ENCODE results near the gene JHY.

JHY gene

DNA sequence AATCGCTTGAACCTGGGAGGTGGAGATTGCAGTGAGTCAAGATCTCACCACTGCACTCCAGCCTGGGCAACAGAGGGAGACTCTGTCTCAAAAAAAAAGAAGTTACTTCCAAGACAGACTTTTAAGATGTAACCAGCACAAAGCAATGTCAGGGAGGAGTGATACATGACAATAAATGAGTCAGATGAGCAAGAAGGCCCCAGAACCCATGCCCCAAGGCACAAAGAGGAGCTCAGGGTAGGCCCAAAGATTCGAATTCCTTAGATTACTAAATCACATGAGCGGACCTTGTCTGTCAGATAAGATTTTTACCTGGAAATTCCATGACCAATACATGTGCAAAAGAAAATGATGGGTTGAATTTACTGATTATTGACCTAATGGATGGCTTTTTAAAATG lies 10.5 kb upstream of the JHY start:
- DNase-seq, result no peak

DNA sequence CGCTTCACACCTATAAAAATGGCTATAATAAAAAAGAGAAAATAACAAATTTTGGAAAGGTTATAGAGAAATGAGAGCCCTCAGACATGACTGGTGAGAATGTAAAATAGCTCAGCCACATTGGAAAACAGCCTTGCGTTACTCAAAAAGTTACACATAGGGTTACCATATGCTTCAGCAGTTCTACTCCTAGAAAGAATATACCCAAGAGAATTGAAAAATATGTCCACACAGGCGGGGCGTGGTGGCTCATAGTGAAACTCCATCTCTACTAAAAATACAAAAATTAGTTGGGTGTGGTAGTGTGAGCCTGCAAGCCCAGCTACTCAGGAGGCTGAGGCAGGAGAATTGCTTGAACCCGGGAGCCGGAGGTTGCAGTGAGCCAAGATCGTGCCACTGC lies 7.6 kb upstream of the JHY start:
- DNase-seq, result no peak

DNA sequence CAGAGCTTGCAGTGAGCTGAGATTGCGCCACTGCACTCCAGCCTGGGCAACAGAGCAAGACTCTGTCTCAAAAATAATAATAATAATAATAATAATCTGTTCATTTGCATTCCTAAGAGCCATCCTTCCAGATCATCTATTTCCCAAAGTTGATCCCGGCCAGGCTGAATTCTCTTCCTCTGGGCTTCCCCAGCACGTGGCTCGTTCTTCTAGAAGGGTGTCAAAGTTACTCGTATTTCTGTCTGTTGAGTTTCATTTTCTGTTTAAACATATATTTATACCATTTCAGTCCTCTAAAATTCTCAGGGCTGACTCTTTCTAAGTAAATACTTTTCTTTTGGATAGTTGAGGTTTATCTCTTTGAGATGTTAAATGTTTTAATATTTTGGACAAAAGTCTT lies 4.8 kb upstream of the JHY start:
- no peak for DNase-seq

DNA sequence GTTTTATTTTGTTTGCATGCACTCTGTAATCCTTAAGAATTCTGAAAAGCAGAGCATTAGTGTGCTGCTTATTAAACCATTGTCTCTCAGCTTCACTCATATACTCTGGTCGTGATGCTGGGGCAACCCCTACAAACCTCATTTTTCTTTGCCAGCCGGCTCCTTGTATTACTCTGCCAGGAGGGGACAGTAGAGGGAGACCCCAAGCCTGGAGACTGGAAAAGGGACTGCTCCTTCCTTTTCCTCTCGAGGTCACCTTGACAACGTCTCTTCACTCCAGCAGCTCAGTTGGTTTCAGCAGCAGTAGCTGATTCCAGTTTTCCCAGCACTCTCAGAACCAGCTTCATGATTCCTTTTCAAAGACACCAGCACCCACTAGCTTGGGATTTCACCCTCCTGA lies 2.8 kb upstream of the JHY start:
- DNase-seq, result no peak

DNA sequence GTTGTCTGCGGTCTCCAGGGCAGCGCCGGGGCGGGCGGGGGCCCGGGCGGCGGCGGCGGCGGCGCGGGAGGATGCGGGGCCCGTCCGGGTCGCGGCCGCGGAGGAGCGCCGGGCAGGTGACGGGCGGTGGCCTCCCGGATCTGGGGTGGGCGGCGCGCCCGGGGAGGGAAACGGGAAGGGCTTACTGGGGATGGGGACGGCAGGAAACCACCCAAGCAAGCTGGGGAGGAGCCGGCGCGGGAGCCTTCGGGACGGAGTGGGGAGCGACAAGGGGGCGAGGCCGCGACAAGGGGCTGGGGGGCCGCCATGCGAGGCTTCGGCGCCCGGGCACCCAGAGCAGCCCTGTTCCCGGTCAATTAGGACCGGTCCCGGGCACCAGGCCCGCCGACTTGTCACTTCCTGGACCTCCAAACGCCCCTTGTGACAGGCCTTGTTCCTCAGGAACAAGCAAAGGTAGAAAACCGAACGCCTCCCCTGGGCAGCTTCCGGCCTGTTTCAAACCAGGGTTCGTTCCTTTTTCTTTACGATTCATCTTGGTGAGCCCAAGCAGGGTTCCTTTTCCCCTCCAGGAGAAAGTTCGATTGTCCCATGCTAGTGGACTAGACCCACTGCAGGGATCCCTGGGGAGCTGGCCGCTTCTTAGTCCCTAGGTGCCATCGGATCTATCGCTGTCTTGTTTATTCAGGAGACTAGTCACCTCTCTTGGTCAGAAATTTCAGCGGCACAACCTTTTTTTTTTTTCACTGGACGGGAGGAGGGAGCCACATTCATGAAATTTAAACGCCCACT lies 492 bp downstream of the JHY start:
- DNase-seq, result peak; percentile 48

DNA sequence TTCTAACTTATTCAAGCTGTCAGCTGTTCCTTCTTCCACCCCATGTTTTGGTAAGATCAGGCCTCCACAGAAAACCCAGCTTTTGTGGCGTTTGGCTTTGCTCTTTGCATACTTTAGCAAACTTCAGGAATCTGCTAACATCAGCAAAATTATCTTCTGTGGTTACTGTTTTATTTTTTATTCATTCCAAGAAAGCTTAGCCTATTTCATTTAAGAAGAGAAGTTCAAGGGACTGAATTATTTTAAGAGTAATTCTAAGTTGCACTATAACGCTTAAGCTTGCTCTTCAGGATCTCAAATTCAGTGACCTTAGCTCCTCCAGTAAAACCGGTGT lies 1.1 kb downstream of the JHY start:
- DNase-seq, result no peak

DNA sequence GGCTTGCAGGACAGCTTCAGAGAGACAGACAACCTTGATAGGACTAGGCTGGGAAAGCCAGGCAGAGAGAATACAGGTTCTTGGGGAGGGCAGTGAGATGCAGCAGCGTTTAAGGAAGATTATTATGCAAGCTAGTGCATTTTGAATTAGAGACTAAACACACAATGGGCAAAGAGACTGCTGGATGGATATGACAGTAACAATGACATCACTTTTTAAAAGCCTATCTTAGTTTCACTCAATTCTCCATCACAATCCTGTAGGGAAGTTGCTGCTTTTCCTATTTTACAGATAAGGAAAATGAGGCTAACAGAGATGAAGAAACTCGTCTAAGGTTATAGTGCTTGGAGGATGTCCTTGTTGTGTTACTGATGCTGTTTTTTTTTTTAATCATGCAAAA lies 5.6 kb downstream of the JHY start:
- no peak for DNase-seq

DNA sequence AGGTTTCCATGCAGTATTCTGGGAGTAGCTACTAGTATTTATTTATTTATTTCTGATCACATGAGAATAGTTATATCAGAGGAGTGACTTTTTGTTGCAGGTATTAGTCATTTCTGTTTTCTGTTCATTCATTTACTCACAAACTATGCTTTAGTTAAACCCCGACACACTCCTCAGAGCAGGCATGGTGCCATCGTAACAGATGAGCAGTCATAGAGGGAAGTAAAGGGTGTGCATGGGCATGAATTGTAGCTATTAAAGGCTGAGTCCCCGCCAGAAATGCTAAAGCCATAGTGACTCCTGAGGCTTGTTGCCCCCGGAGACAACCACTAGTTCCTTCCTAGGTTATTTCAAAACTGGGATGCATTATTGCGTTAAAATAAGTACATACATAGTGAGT lies 10.6 kb downstream of the JHY start:
- DNase-seq, result no peak

DNA sequence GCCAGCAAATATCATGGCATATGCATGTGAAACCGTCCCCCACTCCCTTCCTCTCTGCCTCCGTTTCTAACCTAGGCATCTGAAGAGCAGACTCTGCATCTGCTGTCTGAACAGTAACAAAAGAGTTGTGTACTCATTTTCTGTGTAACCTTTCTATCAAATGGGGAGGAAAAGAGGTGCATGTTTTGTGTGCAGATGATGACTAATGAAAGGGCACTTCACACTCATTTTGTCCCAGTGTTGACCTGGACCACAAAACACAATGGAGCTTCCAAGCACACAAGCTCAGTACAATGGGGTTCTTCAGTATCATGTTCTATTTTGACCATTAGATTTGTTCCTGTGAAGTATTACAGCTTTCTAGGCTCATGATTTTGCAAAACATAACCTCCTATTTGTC lies 13.0 kb downstream of the JHY start:
- no peak for DNase-seq

DNA sequence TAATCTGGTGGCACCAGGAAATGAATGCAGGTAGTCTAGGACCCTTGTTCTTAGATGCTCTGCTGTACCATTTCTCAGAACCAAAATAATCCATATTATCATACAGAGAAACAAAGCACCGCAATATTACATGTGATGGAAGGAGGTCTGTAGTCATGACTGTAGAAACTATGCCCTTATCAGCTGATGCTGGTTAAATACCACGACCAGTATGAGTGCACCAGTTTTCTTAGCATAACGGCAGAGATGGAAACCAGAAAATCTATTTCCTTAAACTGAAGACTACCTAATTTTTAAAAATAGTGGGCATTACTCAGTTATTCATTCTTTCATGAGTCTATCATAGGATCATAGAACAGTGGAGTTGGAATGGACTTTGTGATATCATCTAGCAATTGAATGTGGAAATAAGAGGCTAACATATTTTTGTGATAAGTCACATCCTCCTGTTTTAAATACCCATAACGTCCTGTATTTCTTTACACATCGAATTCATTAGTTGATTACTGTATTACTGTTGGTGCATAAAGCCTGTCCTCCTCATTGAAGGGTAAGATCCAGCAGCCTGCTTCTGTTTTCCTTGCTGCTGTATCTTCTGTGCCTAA lies 15.1 kb downstream of the JHY start:
- DNase-seq, result no peak

DNA sequence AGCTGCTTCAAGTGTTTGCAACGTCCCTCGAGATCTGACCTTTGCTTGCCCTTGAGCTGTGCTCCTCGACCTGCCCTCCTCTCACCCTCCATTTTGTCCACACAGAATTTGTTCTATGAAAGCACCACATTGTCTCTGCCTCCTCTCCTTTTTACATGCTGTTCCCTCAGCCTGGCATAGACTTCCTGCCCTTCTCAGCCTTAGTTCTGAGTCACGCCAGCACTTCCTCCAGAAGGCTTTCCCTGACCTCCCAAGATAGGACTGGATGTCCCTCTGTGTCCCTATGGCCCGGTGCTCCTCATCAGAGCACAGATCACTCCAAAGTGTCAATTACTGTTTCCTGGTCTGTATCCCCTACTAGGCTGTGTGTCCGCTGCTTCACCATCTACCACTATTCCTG lies 16.2 kb downstream of the JHY start:
- DNase-seq, result no peak

DNA sequence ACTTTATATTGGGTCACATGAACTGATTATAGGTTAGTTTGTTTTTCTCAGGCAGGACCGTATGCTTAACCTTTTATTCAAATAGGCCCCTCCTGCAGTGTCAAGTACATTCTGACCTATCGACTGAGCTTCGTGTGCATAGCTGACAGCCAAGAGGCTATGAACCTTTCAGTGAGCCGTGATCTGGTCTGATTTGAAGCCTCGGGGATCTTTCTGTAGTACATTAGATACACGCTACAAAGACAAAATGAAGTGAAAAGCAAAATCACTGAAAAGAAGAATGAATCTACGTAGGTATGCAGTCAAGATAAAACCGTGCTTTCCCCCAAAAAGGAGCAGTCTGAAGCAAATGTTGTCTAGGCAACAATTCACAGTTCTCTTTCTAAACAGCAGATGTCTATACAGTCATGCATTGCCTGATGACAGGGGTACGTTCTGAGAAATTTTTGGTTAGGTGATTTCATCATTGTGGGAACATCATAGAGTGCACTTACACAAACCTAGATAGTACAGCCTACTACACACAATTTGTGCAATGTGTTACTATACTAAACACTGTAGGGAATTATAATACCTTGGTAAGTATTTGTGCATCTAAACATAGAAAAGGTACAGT lies 18.1 kb downstream of the JHY start:
- DNase-seq, result no peak

DNA sequence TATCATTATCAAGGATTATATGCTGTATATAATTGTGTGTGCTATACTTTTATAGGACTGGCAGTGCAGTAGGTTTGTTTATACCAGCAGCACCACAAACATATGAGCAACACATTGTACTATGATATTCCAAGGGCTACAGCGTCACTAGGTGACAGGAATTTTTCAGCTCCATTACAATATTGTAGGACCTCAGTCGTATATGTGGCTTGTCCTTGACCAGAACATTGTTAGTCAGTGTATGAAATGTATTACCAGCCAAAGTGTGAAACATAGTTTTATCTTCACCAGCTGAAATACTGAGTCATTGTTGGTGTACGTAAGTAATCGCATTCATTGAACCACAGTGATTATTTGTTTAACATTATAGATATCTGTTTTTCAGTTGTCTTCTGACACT lies 20.4 kb downstream of the JHY start:
- no peak for DNase-seq

DNA sequence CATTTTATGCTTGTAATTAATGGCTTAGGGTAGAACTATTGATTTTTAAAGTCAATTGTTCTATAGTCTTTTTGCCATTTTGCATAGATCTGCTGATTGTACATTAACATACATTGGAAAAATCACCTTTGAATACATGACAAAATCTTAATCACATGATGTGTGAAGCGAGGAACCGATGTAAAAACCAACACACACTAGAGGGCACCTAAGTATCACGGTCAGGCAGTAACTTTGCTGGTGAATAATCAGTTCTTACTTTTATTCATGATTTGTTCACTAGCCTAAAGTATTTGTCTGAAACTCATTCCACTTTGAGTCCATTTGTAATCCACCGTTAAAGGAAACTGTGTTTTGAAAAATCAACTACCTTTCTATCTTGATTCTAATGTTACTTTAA lies 28.2 kb downstream of the JHY start:
- no peak for DNase-seq

DNA sequence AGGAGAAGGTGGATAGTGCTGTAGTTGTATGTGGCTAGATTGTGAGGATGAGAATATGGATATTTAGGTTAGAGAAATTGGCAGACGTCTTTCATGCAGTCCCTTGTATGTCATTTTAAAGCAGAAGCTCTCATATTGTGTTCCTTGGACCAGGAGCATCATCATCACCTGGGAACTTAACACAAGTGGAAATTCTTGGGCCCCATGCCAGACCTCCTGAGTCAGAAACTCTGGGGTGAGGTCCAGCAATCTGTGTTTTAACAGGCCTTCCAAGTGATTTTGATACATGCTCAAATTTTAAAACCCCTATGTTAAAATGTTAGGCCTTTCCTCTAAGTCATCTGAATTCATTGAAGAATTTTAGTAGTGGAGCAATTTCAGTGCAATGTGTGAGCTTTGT lies 34.8 kb downstream of the JHY start:
- DNase-seq, result no peak

DNA sequence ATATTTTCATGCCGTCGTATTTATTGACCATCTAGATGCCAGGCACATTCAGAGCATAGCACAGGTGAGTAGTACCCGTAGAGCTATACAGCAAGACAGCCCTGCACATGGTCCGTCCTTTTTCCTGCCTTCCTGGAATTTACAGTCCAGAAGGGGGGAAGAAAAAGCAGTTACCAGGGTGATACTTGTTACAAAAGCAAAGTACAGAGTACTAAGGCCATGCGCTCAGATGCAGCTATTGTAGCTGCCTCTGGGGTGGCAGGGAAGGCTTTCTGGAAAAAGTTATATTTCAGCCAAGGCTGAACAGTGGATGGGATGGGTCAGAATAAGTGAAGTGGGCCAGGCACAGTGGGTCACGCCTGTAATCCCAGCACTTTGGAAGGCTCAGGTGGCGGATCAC lies 36.2 kb downstream of the JHY start:
- DNase-seq, result no peak

DNA sequence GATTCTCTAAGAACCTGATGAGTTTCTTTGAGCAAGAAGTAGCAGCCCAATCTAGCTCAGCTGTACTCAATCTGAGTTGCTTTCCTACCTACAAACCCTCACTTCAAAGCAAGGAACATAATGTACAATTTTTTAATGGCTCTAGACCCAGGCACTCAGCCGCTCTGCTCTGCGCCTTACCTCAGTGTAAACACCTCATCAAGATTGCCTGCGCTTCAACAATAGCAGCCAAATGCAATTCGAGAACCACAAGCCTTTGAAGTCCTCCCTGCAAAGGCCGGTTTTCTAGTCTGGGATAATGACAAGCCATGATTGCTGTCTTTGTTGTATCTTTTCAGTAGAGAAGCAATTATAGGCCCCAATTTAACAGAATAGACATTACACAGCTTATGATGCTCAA lies 38.0 kb downstream of the JHY start:
- no peak for DNase-seq

DNA sequence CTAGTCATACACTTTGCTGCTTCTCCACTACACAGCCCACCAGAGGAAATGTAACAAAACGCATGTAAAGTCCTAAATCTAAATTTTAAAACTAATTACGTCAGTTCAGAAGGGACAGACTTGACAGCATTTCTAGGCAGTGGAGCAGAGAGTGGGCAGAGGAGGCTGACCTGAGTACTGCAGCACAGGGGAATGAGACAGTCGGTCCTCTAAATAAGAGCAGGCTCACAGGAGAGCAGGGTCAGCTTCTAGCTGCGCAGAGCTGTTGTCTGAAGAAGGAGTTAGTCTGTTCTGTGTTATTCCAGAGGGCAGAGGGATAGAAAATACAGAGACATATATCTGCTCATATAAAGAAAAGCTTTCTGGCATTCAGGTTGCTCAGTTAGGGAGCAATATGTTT lies 40.3 kb downstream of the JHY start:
- DNase-seq, result no peak

DNA sequence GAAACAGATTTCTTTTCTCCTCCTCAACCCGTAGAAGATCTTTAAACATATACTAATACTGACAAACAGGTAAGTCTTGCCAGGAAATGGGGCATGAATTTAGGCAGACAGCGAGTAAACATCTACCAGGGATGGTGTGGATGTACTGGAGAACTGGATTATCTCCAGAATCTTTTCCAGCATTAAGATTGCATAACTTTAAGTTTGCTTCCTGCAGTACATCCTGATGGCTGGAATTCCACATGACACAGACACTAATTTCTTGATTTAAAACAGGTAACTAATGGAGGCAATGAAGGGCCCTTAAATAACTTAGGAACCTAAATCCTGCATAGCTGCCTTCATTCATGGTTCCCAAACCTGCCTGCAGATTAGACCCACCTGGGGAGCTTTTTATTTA lies 40.7 kb downstream of the JHY start:
- no peak for DNase-seq

DNA sequence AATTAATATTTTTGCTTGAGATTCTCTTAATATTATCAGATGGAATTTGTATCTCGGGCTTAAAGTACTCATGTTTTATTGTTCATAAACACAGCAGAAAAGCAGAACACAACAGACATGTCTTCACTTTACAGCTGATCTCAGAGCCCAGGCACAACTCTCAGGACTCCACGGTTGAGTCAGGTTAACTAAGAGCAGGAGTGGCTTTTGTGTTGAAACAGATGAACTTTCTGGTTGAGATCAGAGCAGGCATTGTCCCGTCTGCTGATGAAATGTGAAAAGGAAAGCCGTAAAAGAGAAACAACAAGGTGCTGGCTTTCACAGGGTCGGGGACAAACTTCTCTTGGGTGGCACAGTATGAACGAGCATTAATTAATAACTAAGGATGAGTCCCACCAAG lies 49.0 kb downstream of the JHY start:
- no peak for DNase-seq

DNA sequence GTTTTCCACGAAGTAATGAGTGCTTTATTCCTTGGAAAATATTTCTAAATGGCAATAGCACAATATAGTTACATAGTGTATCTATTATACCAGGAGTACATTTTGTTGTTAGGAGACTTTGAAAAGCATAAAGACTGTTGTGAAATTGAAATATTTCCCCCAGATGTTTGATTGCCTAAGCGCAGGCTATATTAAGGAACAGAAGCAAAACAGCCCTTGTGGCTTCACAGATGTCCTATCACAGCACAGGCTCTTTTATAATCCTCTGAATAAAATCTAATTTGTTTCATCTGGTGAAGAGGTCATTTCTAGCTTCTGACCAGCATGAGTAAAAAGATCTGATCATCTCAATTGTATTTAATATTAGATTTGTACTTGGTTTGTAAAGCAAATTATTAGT lies 50.9 kb downstream of the JHY start:
- DNase-seq, result no peak

DNA sequence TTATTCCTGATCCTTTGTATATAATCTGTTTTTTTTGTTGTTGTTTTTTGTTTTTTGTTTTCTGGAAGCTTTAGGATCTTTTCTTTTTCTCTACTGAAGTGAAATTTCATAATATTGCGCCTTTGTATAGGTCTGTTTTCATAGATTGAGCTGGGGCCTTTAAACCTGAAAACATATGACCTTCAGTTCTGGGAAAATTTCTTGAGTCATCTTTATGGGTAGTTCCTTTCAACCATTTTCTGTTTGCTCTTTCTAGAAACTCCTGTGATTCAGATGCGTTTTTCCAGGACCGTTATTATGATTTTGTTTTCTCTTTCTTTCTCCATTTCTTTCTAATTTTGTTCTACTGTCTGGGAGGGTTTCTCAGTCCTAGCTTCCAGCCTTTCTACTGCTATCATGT lies 55.4 kb downstream of the JHY start:
- no peak for DNase-seq

DNA sequence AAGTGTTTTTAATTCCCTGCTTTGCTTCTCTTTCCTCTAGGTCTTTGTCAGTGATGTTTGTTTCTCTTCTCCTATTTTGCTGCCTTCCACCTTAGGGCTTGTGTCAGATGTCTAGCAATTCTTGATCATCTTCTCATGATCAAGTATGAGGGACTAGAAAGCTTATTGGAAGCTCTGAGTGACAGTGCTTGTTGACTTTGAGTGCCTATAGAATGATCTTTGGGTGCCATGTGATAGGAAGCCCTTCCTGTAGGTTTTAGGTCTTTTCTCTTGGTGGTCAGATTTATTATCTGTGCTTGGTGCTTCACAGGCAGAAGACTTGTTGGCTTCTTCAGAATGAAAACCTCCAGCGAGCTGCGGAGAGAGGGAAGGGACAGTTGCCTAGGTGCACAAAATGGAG lies 56.0 kb downstream of the JHY start:
- no peak for DNase-seq

DNA sequence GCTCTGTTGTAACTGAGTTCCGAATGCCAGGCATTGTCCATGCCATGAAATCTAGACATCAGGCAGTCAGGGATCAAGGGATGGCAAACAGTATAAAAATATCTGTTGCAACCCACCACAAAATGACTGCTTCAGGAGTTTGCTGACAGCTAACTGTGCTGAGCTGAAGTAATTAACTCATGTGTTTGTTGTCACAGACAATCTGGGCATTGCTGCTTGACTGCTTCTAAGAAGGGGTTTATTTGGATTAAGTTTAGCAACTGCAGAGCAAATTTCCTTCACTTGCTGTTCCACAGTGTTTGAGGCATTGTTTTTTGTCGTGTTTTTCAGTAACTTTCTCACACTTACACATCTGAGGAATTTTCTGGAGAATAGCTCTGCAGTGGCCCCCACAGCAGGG lies 68.7 kb downstream of the JHY start:
- no peak for DNase-seq

DNA sequence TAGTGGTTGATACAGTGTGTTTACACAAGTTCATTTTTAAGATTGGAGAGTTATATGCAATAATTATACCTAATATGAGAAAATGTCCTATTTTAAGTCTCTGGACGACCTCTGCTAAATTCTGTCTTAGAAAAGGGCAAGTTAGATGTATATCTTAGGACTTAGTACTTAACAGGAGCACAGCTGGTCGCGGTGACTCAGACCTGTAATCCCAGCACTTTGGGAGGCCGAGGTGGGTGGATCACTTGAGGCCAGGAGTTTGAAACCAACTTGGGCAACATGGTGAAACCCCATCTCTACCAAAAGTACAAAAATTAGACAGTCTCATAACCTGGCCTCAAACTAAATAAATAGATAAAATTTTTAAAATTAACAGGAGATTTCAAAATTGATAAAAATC lies 71.9 kb downstream of the JHY start:
- DNase-seq, result no peak

Data from effector CD8-positive, alpha-beta T cell (primary cell).